HG03432 (cell line): Measurements from ENCODE around the gene IGFBP6.

Experiments used
- ATAC-seq: cut with Tn5 transposase; IDR thresholded peaks from one replicate; pipeline ENCODE4 v1.9.1; 2021; ENCODE audit warnings: mild to moderate bottlenecking, moderate library complexity; ENCODE audit not compliant: unreplicated experiment

Gene IGFBP6

GRCh38 chr12:53097564-53098353, at the start of gene IGFBP6:
TSS of gene IGFBP6 (plus strand) at chr12:53097667. CDS start at chr12:53097718, 51 bp downstream.
- peak; percentile 54 for ATAC-seq

- ATAC-seq: no peak
Measured at GRCh38 chr12:53048033-53048779, 49.3 kb upstream of the IGFBP6 start.

GRCh38 chr12:53048780-53049401, 48.6 kb upstream of the IGFBP6 start:
- ATAC-seq: no peak

- ATAC-seq: no peak
Measured at GRCh38 chr12:53049571-53050318, 47.7 kb upstream of the IGFBP6 start, which contains the start of gene TNS2. TSS of gene TNS2 (plus strand) at chr12:53050065. CDS start at chr12:53050186, 121 bp downstream.

GRCh38 chr12:53050426-53051057, 46.9 kb upstream of the IGFBP6 start:
- ATAC-seq: no peak

GRCh38 chr12:53051058-53051880, 46.2 kb upstream of the IGFBP6 start:
- no peak for ATAC-seq

- no peak for ATAC-seq
Measured at GRCh38 chr12:53051881-53052412, 45.5 kb upstream of the IGFBP6 start.

GRCh38 chr12:53052419-53053217, 44.8 kb upstream of the IGFBP6 start:
- ATAC-seq: no peak

- no peak for ATAC-seq
Measured at GRCh38 chr12:53053218-53054111, 44.0 kb upstream of the IGFBP6 start.

- peak; percentile 90 for ATAC-seq
Measured at GRCh38 chr12:53054112-53054878, 43.2 kb upstream of the IGFBP6 start.

GRCh38 chr12:53055471-53056266, 41.8 kb upstream of the IGFBP6 start:
- ATAC-seq: no peak

- ATAC-seq: no peak
Measured at GRCh38 chr12:53056296-53056695, 41.2 kb upstream of the IGFBP6 start.

GRCh38 chr12:53056901-53057300, 40.6 kb upstream of the IGFBP6 start:
- no peak for ATAC-seq

GRCh38 chr12:53057816-53058500, 39.5 kb upstream of the IGFBP6 start:
- no peak for ATAC-seq

GRCh38 chr12:53058674-53059433, 38.6 kb upstream of the IGFBP6 start:
- no peak for ATAC-seq
